Stimulated activated naive CD8-positive, alpha-beta T cell treated with anti-CD3 and anti-CD28 coated beads, Interleukin-15, amount 100 ng/mL, for 72 hours (primary cell): ENCODE results near the gene ZNF385C.

Experiments
- ATAC-seq: fragments of 150-1000 bp; cut with Tn5 transposase; 2 replicates; pipeline ENCODE4 v1.10.0; 2021; ENCODE audit warnings: mild to moderate bottlenecking, moderate library complexity
- DNase-seq, 2 donors: peaks; one replicate each; pipeline ENCODE4 v3.0.0; 2021 to 2022
- H3K27ac Mint-ChIP-seq, 2 donors: one replicate each; pipeline ENCODE4 v1.8.0; 2022; ENCODE audit warnings: mild to moderate bottlenecking in 2 of 2, mixed read lengths in 2 of 2, moderate library complexity in 2 of 2
- H3K27me3 Mint-ChIP-seq: one replicate; pipeline ENCODE4 v1.8.0; 2022; ENCODE audit warnings: mixed read lengths
- H3K4me1 Mint-ChIP-seq: one replicate; pipeline ENCODE4 v1.8.0; 2022; ENCODE audit warnings: mild to moderate bottlenecking, mixed read lengths
- H3K4me3 Mint-ChIP-seq, 2 donors: one replicate each; pipeline ENCODE4 v1.8.0; 2022; ENCODE audit warnings: mild to moderate bottlenecking in 2 of 2, mixed read lengths in 2 of 2, moderate library complexity in 1 of 2
- H3K9me3 Mint-ChIP-seq, 2 donors: one replicate each; pipeline ENCODE4 v1.8.0; 2022; ENCODE audit warnings: mixed read lengths in 2 of 2

The ZNF385C gene

DNA sequence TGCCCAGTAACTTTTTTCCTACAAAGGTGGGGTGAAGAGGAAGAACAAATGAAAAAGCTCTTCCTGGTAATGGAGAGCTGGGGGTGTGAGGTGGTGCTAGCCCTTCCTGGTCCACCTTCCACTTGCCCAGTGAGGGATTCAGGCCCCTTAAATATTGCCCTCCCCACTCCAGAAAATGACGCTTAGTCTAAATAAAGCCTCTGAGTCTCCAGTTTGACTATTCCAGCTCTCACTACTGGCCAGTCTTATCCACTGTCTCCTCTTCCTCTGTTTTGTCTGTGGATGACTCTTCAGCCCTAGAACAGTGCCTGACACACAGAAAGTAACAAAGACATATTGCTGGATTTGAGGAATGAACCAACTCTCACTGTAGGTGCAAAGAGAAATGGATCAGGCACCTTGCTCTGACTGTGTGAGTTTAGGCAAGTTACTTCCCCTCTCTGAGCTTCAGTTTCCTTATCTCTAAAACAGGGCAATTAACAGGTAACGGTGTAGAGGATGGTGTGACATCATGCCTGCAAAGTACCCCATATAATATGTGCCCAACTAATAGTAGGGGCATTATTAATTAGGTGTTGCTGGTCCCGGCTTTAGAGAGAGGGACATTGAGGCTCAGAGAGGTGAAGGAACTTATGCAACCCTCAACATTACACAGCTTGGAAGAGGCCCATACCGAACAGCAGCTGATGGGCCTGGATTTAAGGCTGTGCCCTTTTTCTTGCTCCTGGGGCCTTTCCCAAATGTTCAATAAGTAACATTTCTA lies 21.3 kb downstream of the ZNF385C start:
- Mint-ChIP-seq H3K4me1 (peaks cover 12% of the 10 kb centered on the region), H3K9me3 (no peaks in the 10 kb centered on the region), H3K27me3 (peaks cover 18% of the 10 kb centered on the region), H3K27ac (no peak overlapping the region), H3K4me3 (no peak overlapping the region)
- ATAC-seq (no peak), DNase-seq (no peak)

DNA sequence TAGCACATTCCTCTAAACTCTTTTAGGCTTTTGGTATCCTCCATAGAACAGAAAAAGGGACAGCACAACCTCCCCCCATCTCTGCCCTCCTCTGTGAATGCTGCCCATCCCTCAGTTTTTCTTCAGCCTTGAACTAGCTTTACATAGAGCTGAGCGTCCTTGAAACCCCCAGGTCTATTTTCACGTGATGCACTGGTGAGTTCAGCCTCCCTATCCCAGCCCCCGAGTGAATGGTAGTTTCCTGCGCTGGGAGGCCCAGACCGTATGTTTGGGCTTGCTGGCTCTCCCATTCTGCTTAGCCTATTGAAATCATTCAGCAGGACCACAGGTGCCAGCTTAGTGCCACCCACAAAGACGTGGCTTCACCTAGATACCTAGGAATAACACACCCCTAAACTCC lies 22.5 kb downstream of the ZNF385C start:
- no peak for DNase-seq
- no peak for ATAC-seq
- Mint-ChIP-seq H3K4me3 (no peak overlapping the region), H3K27me3 (peaks cover 28% of the 10 kb centered on the region), H3K4me1 (peaks cover 20% of the 10 kb centered on the region), H3K9me3 (no peaks in the 10 kb centered on the region), H3K27ac (no peak overlapping the region)

DNA sequence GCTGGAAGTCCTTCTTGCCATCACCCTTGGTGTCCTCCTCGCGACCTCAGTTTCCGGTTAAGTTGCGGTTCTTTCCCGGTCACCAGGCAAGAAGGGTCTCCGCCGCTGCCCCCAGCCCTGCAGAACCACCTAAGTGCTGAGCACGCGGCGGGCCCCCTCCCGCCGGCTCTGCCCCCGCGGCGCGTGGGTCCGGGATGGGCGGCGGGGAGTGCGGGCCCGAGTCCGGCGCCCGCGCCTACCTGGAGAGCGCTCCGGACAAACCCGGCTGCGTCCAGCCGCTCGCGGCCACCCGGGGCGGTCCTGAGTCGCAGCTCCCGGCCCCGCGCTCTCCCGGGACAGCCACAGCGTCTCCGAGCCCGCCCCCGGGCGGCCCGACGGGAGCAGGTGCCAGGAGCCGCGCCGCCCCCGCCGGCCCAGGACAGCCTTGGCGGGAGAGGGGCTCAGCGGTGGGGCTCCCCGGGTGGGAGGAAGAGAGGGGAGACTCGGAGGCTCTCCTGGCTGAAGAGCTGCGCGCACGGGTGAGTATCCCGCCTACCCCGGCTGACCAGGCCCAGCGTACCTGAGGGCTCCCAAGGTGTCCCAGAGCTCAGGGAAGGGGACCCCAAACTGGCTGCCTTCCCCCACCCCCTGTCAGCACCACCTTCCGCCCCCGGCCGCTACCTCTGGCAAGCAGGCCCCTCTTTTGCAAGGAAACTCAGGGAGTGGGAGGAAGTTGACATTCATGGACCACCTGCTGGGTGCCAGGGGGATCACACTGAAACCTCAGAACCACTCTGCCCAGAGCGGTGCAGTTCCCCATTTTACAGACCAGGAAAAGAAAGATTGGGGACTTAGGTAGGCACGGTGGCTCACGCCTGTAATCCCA lies 25.7 kb downstream of the ZNF385C start:
- Mint-ChIP-seq H3K4me3 (peak overlapping the region; percentile 80 to 81), H3K27me3 (peaks cover 28% of the 10 kb centered on the region), H3K27ac (peak overlapping the region; percentile 9 to 83), H3K4me1 (peaks cover 20% of the 10 kb centered on the region), H3K9me3 (no peaks in the 10 kb centered on the region)
- peak; percentile 47 for ATAC-seq
- no peak for DNase-seq

DNA sequence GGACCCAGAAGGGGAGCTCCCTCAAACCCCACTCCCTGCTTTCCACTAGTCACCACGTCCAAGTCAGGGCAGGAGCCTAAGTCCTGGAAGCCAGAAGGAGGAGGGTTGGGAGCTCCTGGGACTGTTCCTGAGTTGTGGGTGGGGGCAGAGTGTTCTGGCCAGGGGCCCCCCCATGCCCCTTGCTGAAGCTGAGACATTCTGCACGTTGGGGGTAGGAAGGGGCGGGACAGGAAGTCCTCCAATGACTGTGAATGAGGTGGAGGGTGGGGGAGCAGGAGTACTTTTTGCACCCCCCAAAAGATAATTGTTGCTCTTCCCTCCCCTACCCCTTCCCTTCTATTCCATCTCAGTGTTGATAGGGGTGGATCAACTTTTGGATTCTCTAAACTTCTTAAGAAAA lies 26.5 kb downstream of the ZNF385C start:
- Mint-ChIP-seq H3K9me3 (no peaks in the 10 kb centered on the region), H3K4me3 (peak overlapping the region; percentile 78 to 80), H3K27me3 (peaks cover 28% of the 10 kb centered on the region), H3K27ac (peak overlapping the region; percentile 72 to 84), H3K4me1 (peaks cover 20% of the 10 kb centered on the region)
- DNase-seq, result no peak
- peak; percentile 50 for ATAC-seq

DNA sequence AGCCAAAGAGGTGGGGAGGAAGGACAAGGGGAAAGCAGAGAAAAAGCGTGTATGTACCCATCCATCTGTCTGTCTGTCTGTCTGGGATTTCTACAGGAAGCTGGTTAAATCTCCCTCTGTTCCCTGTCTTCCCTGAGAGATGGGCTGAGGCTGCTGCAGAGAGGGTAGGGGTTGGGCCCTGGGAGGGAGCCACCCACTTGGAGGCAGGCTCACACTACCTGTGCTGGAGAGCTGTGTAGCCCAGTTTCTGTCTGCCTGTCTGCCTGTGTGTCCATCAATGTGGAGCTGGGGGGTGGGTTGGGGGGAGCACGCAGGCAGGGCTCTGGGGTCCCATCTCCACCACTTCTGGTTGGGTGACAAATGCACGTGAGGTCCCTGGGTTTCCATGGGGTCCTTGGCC lies 29.3 kb downstream of the ZNF385C start:
- H3K27ac Mint-ChIP-seq, result peak overlapping the region in 1 of 2 donors; percentile 63
- ATAC-seq (no peak), DNase-seq (no peak)
- H3K4me1 Mint-ChIP-seq, result peaks cover 33% of the 10 kb centered on the region
- no peak overlapping the region for H3K4me3 Mint-ChIP-seq
- H3K9me3 Mint-ChIP-seq, result no peaks in the 10 kb centered on the region
- H3K27me3 Mint-ChIP-seq, result peaks cover 25% of the 10 kb centered on the region

DNA sequence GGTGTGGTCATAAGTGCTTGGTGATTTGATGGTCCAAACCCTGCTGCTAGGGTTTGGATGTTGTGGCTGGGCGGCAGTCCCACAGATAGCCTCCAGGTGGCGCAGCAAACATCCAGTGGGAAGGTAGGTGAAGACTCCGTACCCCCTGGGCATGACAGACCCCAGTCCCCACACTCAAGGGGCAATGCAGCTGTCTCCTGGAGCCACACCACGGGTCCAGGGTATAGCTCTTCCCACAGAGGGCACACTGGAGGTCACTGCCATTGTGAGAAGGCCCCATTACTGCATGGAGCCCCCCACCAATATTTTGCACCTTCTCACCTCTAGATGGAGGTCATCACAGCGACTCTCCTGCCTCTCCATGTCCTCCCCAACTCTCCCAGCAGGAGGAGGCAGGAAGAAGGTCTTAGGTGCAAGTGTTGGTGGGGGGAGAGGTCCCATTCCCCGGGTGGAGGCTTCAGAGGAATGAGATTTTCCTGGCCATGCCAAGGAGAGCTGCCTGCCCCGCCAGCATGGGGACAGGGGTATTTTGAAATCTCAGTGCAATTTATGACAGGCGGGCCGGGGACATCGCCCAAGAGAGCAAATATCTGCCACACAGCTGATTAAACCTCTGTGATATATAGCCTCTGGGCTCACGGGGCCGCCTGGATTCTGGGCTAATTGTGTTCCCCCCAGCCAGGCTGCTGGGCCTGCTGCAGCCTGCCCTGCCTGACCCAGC lies 30.7 kb downstream of the ZNF385C start:
- ATAC-seq, result peak; percentile 40
- peaks cover 36% of the 10 kb centered on the region for H3K4me1 Mint-ChIP-seq
- H3K27me3 Mint-ChIP-seq, result peaks cover 10% of the 10 kb centered on the region
- H3K9me3 Mint-ChIP-seq, result no peaks in the 10 kb centered on the region
- H3K4me3 Mint-ChIP-seq, result no peak overlapping the region
- peak; percentile 65 to 67 for DNase-seq
- no peak overlapping the region for H3K27ac Mint-ChIP-seq

DNA sequence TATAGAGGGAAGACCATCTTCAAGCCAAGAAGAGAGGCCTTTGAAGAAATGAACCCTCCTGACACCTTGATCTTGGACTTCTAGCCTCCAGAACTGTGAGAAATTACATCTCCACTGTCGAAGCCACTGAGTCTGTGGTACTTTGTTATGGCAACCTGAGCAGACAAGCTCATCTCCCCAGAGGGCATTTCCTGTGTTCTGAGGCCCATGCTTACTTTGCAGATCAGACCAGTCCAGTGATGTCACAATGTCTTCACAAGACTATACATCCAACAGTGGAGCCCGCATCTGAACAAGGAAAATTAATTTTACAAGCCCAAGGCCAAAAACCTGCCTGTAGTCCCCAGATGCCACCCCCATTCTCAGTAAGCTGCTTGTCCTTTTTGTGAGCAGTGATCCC lies 33.1 kb downstream of the ZNF385C start:
- no peak for ATAC-seq
- no peak for DNase-seq
- no peak overlapping the region for H3K4me3 Mint-ChIP-seq
- H3K9me3 Mint-ChIP-seq, result no peaks in the 10 kb centered on the region
- H3K27me3 Mint-ChIP-seq, result no peaks in the 10 kb centered on the region
- H3K4me1 Mint-ChIP-seq, result peaks cover 31% of the 10 kb centered on the region
- H3K27ac Mint-ChIP-seq, result no peak overlapping the region

DNA sequence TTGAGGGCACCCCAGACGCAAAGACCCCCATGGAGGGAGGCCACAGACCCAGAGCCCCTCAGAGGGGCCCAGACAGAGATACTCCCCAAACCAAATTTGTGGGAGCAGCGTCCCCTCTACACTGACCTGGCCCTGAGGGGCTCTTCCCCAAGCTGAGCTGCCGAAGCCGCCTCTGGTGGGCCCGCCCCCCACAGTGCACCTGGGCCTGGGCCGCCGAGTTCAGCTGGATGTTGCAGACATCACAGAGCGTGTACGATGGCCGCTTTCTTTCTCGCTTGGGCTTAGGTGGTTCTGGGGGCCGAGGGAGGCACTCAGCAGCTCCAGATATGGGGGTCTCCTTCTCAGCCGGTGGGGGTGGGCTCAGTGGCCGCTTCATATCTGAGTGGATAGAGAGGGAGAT lies 35.6 kb downstream of the ZNF385C start:
- ATAC-seq, result no peak
- H3K4me1 Mint-ChIP-seq, result peaks cover 31% of the 10 kb centered on the region
- DNase-seq, result no peak
- no peaks in the 10 kb centered on the region for H3K27me3 Mint-ChIP-seq
- H3K9me3 Mint-ChIP-seq, result no peaks in the 10 kb centered on the region
- H3K27ac Mint-ChIP-seq, result no peak overlapping the region
- H3K4me3 Mint-ChIP-seq, result peak overlapping the region; percentile 73 to 74

DNA sequence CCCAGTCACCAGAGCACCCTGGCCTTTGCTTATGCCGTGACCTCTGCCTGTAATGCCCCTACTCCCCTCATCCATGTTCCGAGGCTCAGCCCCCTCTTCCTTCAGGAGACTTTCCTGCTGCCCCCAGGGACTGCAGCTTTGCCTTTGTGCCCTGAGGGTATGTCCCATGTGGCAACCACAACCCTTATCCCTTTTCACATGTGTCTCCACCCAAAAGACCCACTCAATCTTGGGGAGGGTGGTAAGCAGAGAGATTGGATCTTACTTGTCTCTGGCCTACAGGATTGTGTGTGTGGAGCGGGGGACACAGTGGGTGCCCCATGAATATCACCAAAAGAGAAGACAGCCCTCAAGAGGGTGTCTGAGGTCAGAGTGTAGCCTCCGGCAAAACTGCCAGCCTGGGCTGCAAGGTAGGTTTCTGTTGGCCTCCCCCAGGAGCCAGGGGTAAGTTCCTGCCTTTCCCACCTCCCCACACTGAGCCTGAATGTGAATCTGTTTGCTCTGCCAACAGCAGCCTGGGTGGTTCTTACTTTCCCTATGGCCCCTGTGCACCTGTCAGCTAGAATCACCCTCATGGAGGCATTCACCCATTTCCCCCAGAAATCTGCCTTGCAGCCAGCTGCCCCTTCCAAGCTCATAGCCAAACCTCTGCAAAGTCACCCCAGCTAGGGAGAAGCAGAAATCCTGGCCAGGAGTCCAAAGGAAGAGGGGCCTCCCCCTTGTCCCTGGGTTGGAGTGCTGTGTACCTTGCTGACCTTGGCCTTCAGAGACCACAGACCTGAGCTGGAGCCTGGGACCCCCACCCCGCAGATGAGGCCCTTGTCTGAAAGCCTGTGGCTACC lies 36.4 kb downstream of the ZNF385C start:
- ATAC-seq (no peak), DNase-seq (no peak)
- Mint-ChIP-seq H3K4me3 (no peak overlapping the region), H3K27me3 (no peaks in the 10 kb centered on the region), H3K4me1 (peaks cover 31% of the 10 kb centered on the region), H3K27ac (no peak overlapping the region), H3K9me3 (no peaks in the 10 kb centered on the region)

DNA sequence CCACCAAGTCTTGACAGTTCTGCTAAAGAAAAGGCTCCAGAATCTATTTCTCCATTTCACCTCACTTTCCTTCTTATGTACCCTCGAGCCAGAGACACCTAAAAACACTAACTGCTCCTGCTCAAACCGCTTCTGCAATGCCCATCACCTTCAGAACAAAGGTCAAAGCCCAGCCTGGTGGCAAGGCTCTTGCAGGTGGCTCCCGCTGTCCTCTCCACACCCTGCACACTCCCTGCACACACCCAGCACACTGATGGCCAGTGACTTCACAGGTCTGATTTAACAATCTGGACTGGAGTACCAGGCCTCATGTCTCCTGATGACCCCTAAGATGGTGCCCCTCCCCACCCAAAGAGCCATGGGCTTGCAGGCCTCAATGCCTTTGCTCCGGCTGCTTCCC lies 38.0 kb downstream of the ZNF385C start:
- H3K4me3 Mint-ChIP-seq, result no peak overlapping the region
- ATAC-seq (no peak), DNase-seq (no peak)
- H3K27me3 Mint-ChIP-seq, result peaks cover 8% of the 10 kb centered on the region
- no peaks in the 10 kb centered on the region for H3K9me3 Mint-ChIP-seq
- peaks cover 38% of the 10 kb centered on the region for H3K4me1 Mint-ChIP-seq
- no peak overlapping the region for H3K27ac Mint-ChIP-seq

DNA sequence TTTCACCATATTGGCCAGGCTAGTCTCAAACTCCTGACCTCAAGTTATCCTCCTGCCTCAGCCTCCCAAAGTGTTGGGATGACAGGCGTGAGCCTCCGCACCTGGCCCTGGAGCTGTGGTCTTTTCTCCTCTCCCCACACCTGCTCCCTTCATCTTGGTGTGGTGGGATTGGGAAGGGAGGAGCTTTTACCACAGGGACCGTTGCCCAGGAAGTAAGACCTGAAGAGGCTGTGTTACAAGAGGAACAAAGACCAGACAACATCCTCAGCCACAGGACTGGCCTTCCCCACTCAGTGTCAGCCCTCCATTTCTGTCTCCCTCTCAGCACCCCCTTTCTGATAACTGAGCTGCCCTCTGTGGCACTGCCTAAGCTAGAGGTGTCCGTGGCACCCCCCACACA lies 38.5 kb downstream of the ZNF385C start:
- H3K4me3 Mint-ChIP-seq, result no peak overlapping the region
- H3K4me1 Mint-ChIP-seq, result peaks cover 36% of the 10 kb centered on the region
- no peak for DNase-seq
- H3K27me3 Mint-ChIP-seq, result peaks cover 12% of the 10 kb centered on the region
- H3K27ac Mint-ChIP-seq, result no peak overlapping the region
- H3K9me3 Mint-ChIP-seq, result no peaks in the 10 kb centered on the region
- no peak for ATAC-seq

DNA sequence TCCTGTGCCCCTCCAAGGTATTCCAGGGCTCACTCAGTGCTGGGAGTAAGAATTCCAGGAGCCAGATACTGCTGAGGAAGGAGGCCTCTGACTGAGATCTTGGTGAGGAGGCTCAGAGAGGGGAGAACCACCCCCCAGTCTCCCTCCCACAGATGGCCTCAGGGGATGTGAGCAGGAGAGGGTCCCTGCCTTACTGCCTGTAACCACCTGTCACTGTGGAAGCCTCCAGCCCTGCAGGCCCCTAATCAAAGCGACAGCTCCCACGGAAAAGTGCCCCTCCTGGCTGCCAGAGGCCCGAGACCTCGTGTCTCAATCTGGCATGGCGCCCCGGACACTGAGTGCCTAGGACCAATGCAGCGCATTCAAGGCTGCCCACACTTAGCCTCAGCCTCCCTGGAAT lies 40.2 kb downstream of the ZNF385C start:
- no peak overlapping the region for H3K4me3 Mint-ChIP-seq
- no peak overlapping the region for H3K27ac Mint-ChIP-seq
- DNase-seq (no peak), ATAC-seq (no peak)
- H3K9me3 Mint-ChIP-seq, result no peaks in the 10 kb centered on the region
- peaks cover 18% of the 10 kb centered on the region for H3K4me1 Mint-ChIP-seq
- H3K27me3 Mint-ChIP-seq, result peaks cover 29% of the 10 kb centered on the region

DNA sequence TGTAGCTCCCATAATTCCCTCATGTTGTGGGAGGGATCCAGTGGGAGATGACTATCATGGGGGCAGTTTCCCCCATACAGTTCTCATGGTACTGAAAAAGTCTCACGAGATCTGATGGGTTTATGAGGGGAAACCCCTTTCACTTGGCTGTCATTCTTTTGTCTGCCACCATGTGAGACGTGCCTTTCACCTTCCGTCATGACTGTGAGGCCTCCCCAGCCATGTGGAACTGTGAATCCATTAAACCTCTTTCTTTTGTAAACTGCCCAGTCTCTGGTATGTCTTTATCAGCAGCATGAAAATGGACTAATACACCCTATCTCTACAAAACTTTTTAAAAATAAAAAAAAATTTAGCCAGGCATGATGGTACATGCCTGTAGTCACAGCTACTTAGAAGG lies 41.6 kb downstream of the ZNF385C start:
- Mint-ChIP-seq H3K27me3 (peaks cover 44% of the 10 kb centered on the region), H3K4me3 (no peak overlapping the region), H3K27ac (no peak overlapping the region), H3K9me3 (no peaks in the 10 kb centered on the region), H3K4me1 (peaks cover 9% of the 10 kb centered on the region)
- ATAC-seq, result no peak
- DNase-seq, result no peak

DNA sequence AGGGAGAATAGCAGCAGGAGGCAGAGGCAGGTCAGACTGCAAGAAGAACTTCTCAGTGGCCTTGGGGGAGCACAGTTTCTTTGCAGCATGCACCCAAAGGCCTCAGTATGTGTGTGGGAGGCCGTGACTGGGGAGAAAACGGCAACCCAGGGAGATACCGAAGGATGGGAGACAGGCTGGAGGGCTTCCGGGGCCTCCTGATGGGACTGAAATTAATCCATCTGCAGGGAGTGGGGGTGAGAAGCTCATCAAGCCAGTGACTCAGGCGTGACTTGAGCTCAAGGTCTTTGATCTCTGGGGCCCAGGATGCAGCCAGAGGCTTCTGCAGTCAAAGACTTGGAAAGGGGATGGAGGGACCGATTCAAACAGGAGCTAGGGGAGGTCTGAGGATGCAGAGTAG lies 42.8 kb downstream of the ZNF385C start:
- H3K27me3 Mint-ChIP-seq, result peaks cover 55% of the 10 kb centered on the region
- no peak overlapping the region for H3K4me3 Mint-ChIP-seq
- no peaks in the 10 kb centered on the region for H3K9me3 Mint-ChIP-seq

DNA sequence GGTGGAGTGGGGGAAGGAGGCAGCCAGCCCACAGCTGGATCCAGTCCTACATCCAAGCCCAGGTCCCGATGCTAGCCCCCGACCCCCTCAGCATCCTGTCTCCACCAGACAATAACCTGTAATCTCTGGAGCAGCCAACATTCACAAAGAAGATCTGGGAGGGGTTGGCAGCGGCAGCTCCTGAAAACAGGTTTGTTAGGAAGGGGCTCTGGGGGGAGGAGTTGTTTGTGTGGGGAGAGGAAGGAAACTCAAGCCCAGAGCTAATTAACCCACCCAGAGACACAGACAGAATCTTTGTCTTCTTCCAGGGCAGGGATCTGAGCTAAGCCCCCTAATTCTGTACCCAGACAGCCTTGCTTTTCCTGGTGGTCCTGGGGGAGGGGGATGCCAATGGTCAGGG lies 43.2 kb downstream of the ZNF385C start:
- no peak for ATAC-seq

More for the DNA sequence above, 42.8 kb downstream of the ZNF385C start:
- DNase-seq (no peak), ATAC-seq (no peak)
- H3K4me1 Mint-ChIP-seq, result peaks cover 15% of the 10 kb centered on the region
- no peak overlapping the region for H3K27ac Mint-ChIP-seq

More for the DNA sequence above, 43.2 kb downstream of the ZNF385C start:
- Mint-ChIP-seq H3K27ac (no peak overlapping the region), H3K9me3 (no peaks in the 10 kb centered on the region), H3K4me3 (no peak overlapping the region), H3K27me3 (peaks cover 56% of the 10 kb centered on the region), H3K4me1 (peaks cover 15% of the 10 kb centered on the region)
- no peak for DNase-seq
